Astrocyte (in vitro differentiated cells and primary cell): ENCODE measurements around the gene ENTPD3. TPM values are rescaled to one million over a fixed set of nuclear protein-coding genes. Genes with fewer than 3 reads are reported as not detected.

ENCODE experiments used
- DNase-seq: peaks from one replicate; pipeline ENCODE4 v3.0.0-alpha.2; 2010; ENCODE audit warnings: low read depth
- FAIRE-seq: peaks from 2 replicates; lab custom pipeline; 2011; peaks lifted over from hg19 to GRCh38; lab: Jason Lieb, UNC
- H2AFZ ChIP-seq: 2 replicates; pipeline ENCODE4 v1.6.0; 2012; ENCODE audit warnings: low read depth, low read length, inconsistent platforms
- H3K27ac ChIP-seq: 2 replicates; pipeline ENCODE4 v1.5.1; 2011; ENCODE audit warnings: low read depth, low read length, inconsistent platforms
- H3K27me3 ChIP-seq: 2 replicates; pipeline ENCODE4 v1.6.0; 2011; ENCODE audit warnings: low read length, inconsistent platforms; ENCODE audit not compliant: insufficient read depth
- H3K36me3 ChIP-seq: 2 replicates; pipeline ENCODE4 v1.5.1; 2011; ENCODE audit warnings: low read length, inconsistent platforms; ENCODE audit not compliant: insufficient read depth
- H3K4me1 ChIP-seq: 2 replicates; pipeline ENCODE4 v1.5.1; 2011; ENCODE audit warnings: low read length, inconsistent platforms; ENCODE audit not compliant: insufficient read depth
- H3K4me2 ChIP-seq: 2 replicates; pipeline ENCODE4 v1.6.0; 2012; ENCODE audit warnings: low read length, inconsistent platforms
- H3K4me3 ChIP-seq: 2 replicates; pipeline ENCODE4 v1.5.1; 2011; ENCODE audit warnings: low read depth, mild to moderate bottlenecking, low read length, inconsistent platforms; ENCODE audit not compliant: insufficient read depth
- H3K79me2 ChIP-seq: 2 replicates; pipeline ENCODE4 v1.6.0; 2012; ENCODE audit warnings: mild to moderate bottlenecking, low read length, inconsistent platforms; ENCODE audit not compliant: insufficient read depth
- H3K9ac ChIP-seq: 2 replicates; pipeline ENCODE4 v1.6.0; 2012; ENCODE audit warnings: mild to moderate bottlenecking, low read length, inconsistent platforms
- H3K9me3 ChIP-seq: 2 replicates; pipeline ENCODE4 v1.5.1; 2012; ENCODE audit warnings: low read depth, mild to moderate bottlenecking, low read length, inconsistent platforms; ENCODE audit not compliant: insufficient read depth
- H4K20me1 ChIP-seq: 2 replicates; pipeline ENCODE4 v1.6.0; 2012; ENCODE audit warnings: low read length, inconsistent platforms; ENCODE audit not compliant: insufficient read depth
- H3K27ac Mint-ChIP-seq: one replicate; pipeline ENCODE4 v1.8.0; 2021; ENCODE audit warnings: mild to moderate bottlenecking, mixed read lengths; ENCODE audit not compliant: unreplicated experiment
- H3K27me3 Mint-ChIP-seq: one replicate; pipeline ENCODE4 v1.8.0; 2021; ENCODE audit warnings: low read depth, mixed read lengths; ENCODE audit not compliant: unreplicated experiment
- H3K36me3 Mint-ChIP-seq: one replicate; pipeline ENCODE4 v1.8.0; 2021; ENCODE audit warnings: low read depth, mixed read lengths; ENCODE audit not compliant: unreplicated experiment
- H3K4me1 Mint-ChIP-seq: one replicate; pipeline ENCODE4 v1.8.0; 2021; ENCODE audit warnings: low read depth, mixed read lengths; ENCODE audit not compliant: unreplicated experiment
- H3K4me3 Mint-ChIP-seq: one replicate; pipeline ENCODE4 v1.8.0; 2021; ENCODE audit warnings: mild to moderate bottlenecking, moderate library complexity, mixed read lengths; ENCODE audit not compliant: unreplicated experiment
- H3K9me3 Mint-ChIP-seq: one replicate; pipeline ENCODE4 v1.8.0; 2021; ENCODE audit warnings: mild to moderate bottlenecking, mixed read lengths; ENCODE audit not compliant: unreplicated experiment
- EZH2 ChIP-seq: IDR thresholded peaks from 2 replicates; pipeline ENCODE4 v1.6.1; 2012; ENCODE audit warnings: mild to moderate bottlenecking, low read length, inconsistent platforms; ENCODE audit not compliant: insufficient read depth
- total RNA-seq: library from RNA; stranded (reverse); gene quantifications from 2 replicates; pipeline ENCODE4 v1.2.1, GENCODE V29; 2021
- TF ChIP-seq, protein P1 (sequence below): IDR thresholded peaks from 2 replicates; pipeline ENCODE4 v1.5.1; 2011; ENCODE audit warnings: low read depth, mild to moderate bottlenecking, inconsistent platforms, low read length, moderate library complexity; ENCODE audit not compliant: insufficient read depth

The ENTPD3 gene
- total RNA-seq, 1 donor from 2014 or later = 0.75 TPM

DNA sequence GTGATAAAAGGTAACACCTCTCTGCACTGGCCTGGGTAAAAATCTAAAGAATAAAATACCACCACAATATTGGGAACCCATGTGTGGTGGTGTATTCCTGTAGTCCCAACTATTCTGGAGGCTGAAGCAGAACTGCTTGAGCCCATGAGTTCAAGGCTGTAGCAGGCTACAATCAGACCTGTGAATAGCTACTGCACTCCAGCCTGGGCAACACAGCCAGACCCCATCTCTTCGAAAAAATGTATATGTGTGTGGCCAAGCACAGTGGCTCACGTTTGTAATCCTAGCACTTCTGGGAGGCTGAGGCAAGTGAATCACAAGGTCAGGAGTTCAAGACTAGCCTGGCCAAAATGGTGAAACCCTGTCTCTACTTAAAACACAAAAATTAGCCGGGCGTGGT is 68.3 kb downstream of the ENTPD3 start:
- no peak overlapping the region for H3K9ac ChIP-seq
- Mint-ChIP-seq H3K9me3 (no peaks in the 10 kb centered on the region), H3K27ac (no peak overlapping the region), H3K36me3 (peaks cover 7% of the 10 kb centered on the region), H3K27me3 (no peaks in the 10 kb centered on the region), H3K4me3 (no peak overlapping the region), H3K4me1 (peaks cover 11% of the 10 kb centered on the region)
- H3K79me2 ChIP-seq = peaks cover 32% of the 10 kb centered on the region
- peaks cover 26% of the 10 kb centered on the region for H4K20me1 ChIP-seq
- peaks cover 21% of the 10 kb centered on the region for H3K36me3 ChIP-seq
- H2AFZ ChIP-seq = no peak overlapping the region
- no peaks in the 10 kb centered on the region for H3K9me3 ChIP-seq
- peaks cover 9% of the 10 kb centered on the region for H3K4me1 ChIP-seq
- DNase-seq = no peak
- TF ChIP-seq, protein P1, sequence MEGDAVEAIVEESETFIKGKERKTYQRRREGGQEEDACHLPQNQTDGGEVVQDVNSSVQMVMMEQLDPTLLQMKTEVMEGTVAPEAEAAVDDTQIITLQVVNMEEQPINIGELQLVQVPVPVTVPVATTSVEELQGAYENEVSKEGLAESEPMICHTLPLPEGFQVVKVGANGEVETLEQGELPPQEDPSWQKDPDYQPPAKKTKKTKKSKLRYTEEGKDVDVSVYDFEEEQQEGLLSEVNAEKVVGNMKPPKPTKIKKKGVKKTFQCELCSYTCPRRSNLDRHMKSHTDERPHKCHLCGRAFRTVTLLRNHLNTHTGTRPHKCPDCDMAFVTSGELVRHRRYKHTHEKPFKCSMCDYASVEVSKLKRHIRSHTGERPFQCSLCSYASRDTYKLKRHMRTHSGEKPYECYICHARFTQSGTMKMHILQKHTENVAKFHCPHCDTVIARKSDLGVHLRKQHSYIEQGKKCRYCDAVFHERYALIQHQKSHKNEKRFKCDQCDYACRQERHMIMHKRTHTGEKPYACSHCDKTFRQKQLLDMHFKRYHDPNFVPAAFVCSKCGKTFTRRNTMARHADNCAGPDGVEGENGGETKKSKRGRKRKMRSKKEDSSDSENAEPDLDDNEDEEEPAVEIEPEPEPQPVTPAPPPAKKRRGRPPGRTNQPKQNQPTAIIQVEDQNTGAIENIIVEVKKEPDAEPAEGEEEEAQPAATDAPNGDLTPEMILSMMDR = no peak
- no peak for TF ChIP-seq EZH2
- no peaks in the 10 kb centered on the region for H3K27me3 ChIP-seq
- no peak for FAIRE-seq
- H3K4me3 ChIP-seq = no peak overlapping the region
- H3K4me2 ChIP-seq = no peak overlapping the region
- H3K27ac ChIP-seq = no peak overlapping the region

DNA sequence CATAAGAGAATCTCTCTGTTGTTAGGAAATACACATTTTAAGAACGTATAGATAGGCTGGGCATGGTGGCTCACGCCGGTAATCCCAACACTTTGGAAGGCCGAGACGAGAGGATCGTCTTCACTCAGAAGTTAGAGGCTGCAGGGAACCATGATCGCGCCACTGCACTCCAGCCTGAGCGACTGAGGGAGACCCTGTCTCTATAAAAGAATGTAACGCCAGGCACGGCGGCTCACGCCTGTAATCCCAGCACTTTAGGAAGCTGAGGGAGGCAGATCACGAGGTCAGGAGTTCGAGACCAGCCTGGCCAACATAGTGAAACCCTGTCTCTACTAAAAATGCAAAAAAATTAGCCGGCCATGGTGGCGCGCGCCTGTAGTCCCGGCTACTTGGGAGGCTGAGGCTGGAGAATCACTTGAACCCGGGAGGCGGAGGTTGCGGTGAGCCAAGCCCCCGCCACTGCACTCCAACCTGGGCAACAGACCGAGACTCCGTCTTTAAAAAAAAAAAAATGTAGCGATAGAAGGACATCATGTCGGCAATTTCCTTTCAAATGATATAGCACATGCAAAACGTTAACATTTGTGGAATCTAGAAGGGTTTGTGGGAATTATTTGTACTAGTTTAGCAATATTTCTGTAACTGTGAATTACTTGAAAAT is 69.4 kb downstream of the ENTPD3 start:
- peak overlapping the region; percentile 92 for H3K27ac Mint-ChIP-seq
- H3K36me3 Mint-ChIP-seq = peaks cover 10% of the 10 kb centered on the region
- TF ChIP-seq, protein P1 = no peak
- no peak for TF ChIP-seq EZH2
- H3K4me1 Mint-ChIP-seq = peaks cover 12% of the 10 kb centered on the region
- Histone ChIP-seq H3K79me2 (peaks cover 36% of the 10 kb centered on the region), H3K27ac (peak overlapping the region; percentile 92), H3K4me3 (peak overlapping the region; percentile 95), H3K9ac (peak overlapping the region; percentile 95), H3K4me1 (peaks cover 9% of the 10 kb centered on the region), H2AFZ (peak overlapping the region; percentile 87), H3K9me3 (no peaks in the 10 kb centered on the region), H3K36me3 (peaks cover 30% of the 10 kb centered on the region), H4K20me1 (peaks cover 36% of the 10 kb centered on the region), H3K4me2 (peak overlapping the region; percentile 95), H3K27me3 (no peaks in the 10 kb centered on the region)
- no peaks in the 10 kb centered on the region for H3K27me3 Mint-ChIP-seq
- no peak for FAIRE-seq
- H3K4me3 Mint-ChIP-seq = peak overlapping the region; percentile 90
- DNase-seq = no peak
- H3K9me3 Mint-ChIP-seq = no peaks in the 10 kb centered on the region
